Activated CD4-positive, alpha-beta T cell treated with anti-CD3 and anti-CD28 coated beads, Interleukin-2, amount 10 ng/mL, durations not matched to agents 24 days and 14 days (primary cell): Measurements from ENCODE around the gene CZIB. TPM values are rescaled to one million over a fixed set of nuclear protein-coding genes. Genes with fewer than 3 reads are reported as not detected.
"Not testable (repeated sequence)": the region's sequence is repeated elsewhere in the genome, so short reads cannot be mapped to it uniquely, and the experiment has no call there.

ENCODE experiments used
- DNase-seq: peaks from one replicate; pipeline ENCODE4 v3.0.0; 2022
- H3K27ac Mint-ChIP-seq: one replicate; pipeline ENCODE4 v1.8.0; 2022; ENCODE audit warnings: mild to moderate bottlenecking, mixed read lengths
- H3K27me3 Mint-ChIP-seq: one replicate; pipeline ENCODE4 v1.8.0; 2022; ENCODE audit warnings: mixed read lengths
- H3K36me3 Mint-ChIP-seq: one replicate; pipeline ENCODE4 v1.8.0; 2022; ENCODE audit warnings: low read depth, mild to moderate bottlenecking, mixed read lengths
- H3K4me1 Mint-ChIP-seq: one replicate; pipeline ENCODE4 v1.8.0; 2021; ENCODE audit warnings: mixed read lengths
- H3K4me3 Mint-ChIP-seq: one replicate; pipeline ENCODE4 v1.8.0; 2022; ENCODE audit warnings: mild to moderate bottlenecking, moderate library complexity, mixed read lengths
- H3K9me3 Mint-ChIP-seq: one replicate; pipeline ENCODE4 v1.8.0; 2021; ENCODE audit warnings: mixed read lengths
- intact Hi-C: fragments of 100-400 bp; cut with micrococcal nuclease; formaldehyde crosslinking; loops from one replicate; pipeline ENCODE4 v1.15.1; 2023
- total RNA-seq: library from RNA; stranded (reverse); gene quantifications from 2 replicates; pipeline ENCODE4 v1.2.3, GENCODE V29; 2022

CZIB gene
- total RNA-seq, 1 donor from 2014 or later: 44.7 TPM

- Mint-ChIP-seq H3K36me3 (peaks cover 60% of the 10 kb centered on the region), H3K27me3 (no peaks in the 10 kb centered on the region), H3K4me3 (no peak overlapping the region), H3K4me1 (no peaks in the 10 kb centered on the region), H3K27ac (no peak overlapping the region), H3K9me3 (peaks cover 12% of the 10 kb centered on the region)
- DNase-seq: no peak
- intact Hi-C loops: no loop called here
Measured at GRCh38 chr1:53210954-53211353, 9.5 kb downstream of the CZIB start.

- H3K4me3 Mint-ChIP-seq: no peak overlapping the region
- no peaks in the 10 kb centered on the region for H3K27me3 Mint-ChIP-seq
- H3K4me1 Mint-ChIP-seq: no peaks in the 10 kb centered on the region
- peaks cover 64% of the 10 kb centered on the region for H3K36me3 Mint-ChIP-seq
- intact Hi-C loops: no loop called here
- no peak overlapping the region for H3K27ac Mint-ChIP-seq
- H3K9me3 Mint-ChIP-seq: peaks cover 13% of the 10 kb centered on the region
- DNase-seq: no peak
Measured at GRCh38 chr1:53210352-53210751, 10.1 kb downstream of the CZIB start.

GRCh38 chr1:53207726-53208125 is 12.7 kb downstream of the CZIB start:
- peaks cover 80% of the 10 kb centered on the region for H3K36me3 Mint-ChIP-seq
- H3K27ac Mint-ChIP-seq: no peak overlapping the region
- intact Hi-C loops: no loop called here
- DNase-seq: no peak
- H3K4me1 Mint-ChIP-seq: no peaks in the 10 kb centered on the region
- H3K27me3 Mint-ChIP-seq: no peaks in the 10 kb centered on the region
- H3K4me3 Mint-ChIP-seq: no peak overlapping the region
- H3K9me3 Mint-ChIP-seq: peaks cover 28% of the 10 kb centered on the region

GRCh38 chr1:53206735-53207379 is 13.6 kb downstream of the CZIB start:
- Mint-ChIP-seq H3K27me3 (no peaks in the 10 kb centered on the region), H3K4me1 (no peaks in the 10 kb centered on the region), H3K27ac (no peak overlapping the region), H3K36me3 (peaks cover 84% of the 10 kb centered on the region), H3K4me3 (no peak overlapping the region), H3K9me3 (peaks cover 28% of the 10 kb centered on the region)
- intact Hi-C loops: no loop called here
- DNase-seq: no peak

GRCh38 chr1:53206083-53206685 is 14.2 kb downstream of the CZIB start:
- H3K4me1 Mint-ChIP-seq, H3K4me3 Mint-ChIP-seq, DNase-seq, H3K27ac Mint-ChIP-seq, H3K27me3 Mint-ChIP-seq, intact Hi-C loops: not testable (repeated sequence)
- peaks cover 28% of the 10 kb centered on the region for H3K9me3 Mint-ChIP-seq
- peaks cover 88% of the 10 kb centered on the region for H3K36me3 Mint-ChIP-seq

- H3K4me3 Mint-ChIP-seq, H3K4me1 Mint-ChIP-seq, intact Hi-C loops, DNase-seq, H3K27me3 Mint-ChIP-seq, H3K27ac Mint-ChIP-seq: not testable (repeated sequence)
- Mint-ChIP-seq H3K9me3 (peaks cover 28% of the 10 kb centered on the region), H3K36me3 (peaks cover 91% of the 10 kb centered on the region)
Measured at GRCh38 chr1:53205496-53205895, 14.9 kb downstream of the CZIB start.

GRCh38 chr1:53203466-53203865 is 17.0 kb downstream of the CZIB start:
- Mint-ChIP-seq H3K4me3 (no peak overlapping the region), H3K27me3 (no peaks in the 10 kb centered on the region), H3K27ac (no peak overlapping the region), H3K4me1 (peaks cover under 1% of the 10 kb centered on the region), H3K9me3 (peaks cover 28% of the 10 kb centered on the region), H3K36me3 (peaks cover 73% of the 10 kb centered on the region)
- intact Hi-C loops: no loop called here
- no peak for DNase-seq

- peak overlapping the region; percentile 96 for H3K27ac Mint-ChIP-seq
Measured at GRCh38 chr1:53198241-53198651, 22.2 kb downstream of the CZIB start.

GRCh38 chr1:53197291-53198200 is 22.9 kb downstream of the CZIB start:
- Mint-ChIP-seq H3K27me3 (no peaks in the 10 kb centered on the region), H3K4me3 (peak overlapping the region; percentile 88)

More at GRCh38 chr1:53198241-53198651, 22.2 kb downstream of the CZIB start:
- Mint-ChIP-seq H3K27me3 (no peaks in the 10 kb centered on the region), H3K4me1 (peaks cover 24% of the 10 kb centered on the region), H3K36me3 (peaks cover 33% of the 10 kb centered on the region), H3K4me3 (peak overlapping the region; percentile 88), H3K9me3 (no peaks in the 10 kb centered on the region)
- DNase-seq: no peak
- intact Hi-C loops: loop anchor here (5.0 kb wide), 1 partner anchor 271 kb away; the partner anchor contains the start of gene SCP2

GRCh38 chr1:53196485-53197290 is 23.7 kb downstream of the CZIB start, which contains the start of gene CPT2:
TSS of gene CPT2 (plus strand) at chr1:53196824. CDS start at chr1:53196944, 120 bp downstream.
- Mint-ChIP-seq H3K9me3 (no peaks in the 10 kb centered on the region), H3K27me3 (no peaks in the 10 kb centered on the region), H3K36me3 (peaks cover 20% of the 10 kb centered on the region), H3K4me1 (peaks cover 24% of the 10 kb centered on the region), H3K27ac (peak within 1 kb of the TSS; percentile 96), H3K4me3 (peak within 1 kb of the TSS; percentile 88)
- peak; percentile 98 for DNase-seq
- intact Hi-C loops: loop anchor here (1.0 to 5.0 kb wide), 5 partner anchors 24 to 857 kb away; partner anchors contain the start of genes CZIB, MAGOH, SCP2 and TCEANC2

More at GRCh38 chr1:53197291-53198200, 22.9 kb downstream of the CZIB start:
- no peak for DNase-seq
- Mint-ChIP-seq H3K4me1 (peaks cover 24% of the 10 kb centered on the region), H3K36me3 (peaks cover 26% of the 10 kb centered on the region), H3K9me3 (no peaks in the 10 kb centered on the region), H3K27ac (peak overlapping the region; percentile 96)
- intact Hi-C loops: loop anchor here (2.0 to 5.0 kb wide), 2 partner anchors 129 to 270 kb away; partner anchors contain the start of gene SCP2

GRCh38 chr1:53196017-53196484 is 24.4 kb downstream of the CZIB start:
- intact Hi-C loops: loop anchor here (1.0 to 5.0 kb wide), 5 partner anchors 24 to 857 kb away; partner anchors contain the start of genes CZIB, MAGOH, SCP2 and TCEANC2
- no peaks in the 10 kb centered on the region for H3K9me3 Mint-ChIP-seq
- H3K4me1 Mint-ChIP-seq: peaks cover 24% of the 10 kb centered on the region
- peak overlapping the region; percentile 95 for H3K27ac Mint-ChIP-seq
- no peaks in the 10 kb centered on the region for H3K27me3 Mint-ChIP-seq
- peak overlapping the region; percentile 88 for H3K4me3 Mint-ChIP-seq
- no peak for DNase-seq
- peaks cover 14% of the 10 kb centered on the region for H3K36me3 Mint-ChIP-seq

GRCh38 chr1:53195246-53196016 is 25.0 kb downstream of the CZIB start:
- peaks cover 24% of the 10 kb centered on the region for H3K4me1 Mint-ChIP-seq
- H3K27ac Mint-ChIP-seq: no peak overlapping the region
- H3K4me3 Mint-ChIP-seq: peak overlapping the region; percentile 88
- DNase-seq: no peak
- H3K27me3 Mint-ChIP-seq: no peaks in the 10 kb centered on the region
- H3K36me3 Mint-ChIP-seq: peaks cover 8% of the 10 kb centered on the region
- intact Hi-C loops: loop anchor here (1.0 to 5.0 kb wide), 5 partner anchors 25 to 858 kb away; partner anchors contain the start of genes CZIB, MAGOH, SCP2 and TCEANC2
- H3K9me3 Mint-ChIP-seq: no peaks in the 10 kb centered on the region
